Measurements from ENCODE around the gene NRP2. TPM values are rescaled to one million over a fixed set of nuclear protein-coding genes. Genes with fewer than 3 reads are reported as not detected.

The NRP2 gene
- total and polyA plus RNA-seq, 2 experiments from 2014 or later: 61.0 to 79.2 TPM

GRCh38 chr2:205654878-205655605, 27.3 kb upstream of the NRP2 start:
- H3K4me1 ChIP-seq (ENCODE audit: insufficient read depth): no peaks in the 10 kb centered on the region
- no peak overlapping the region for H3K27ac ChIP-seq
- no peaks in the 10 kb centered on the region for H3K27me3 ChIP-seq
- no peak for TF ChIP-seq CTCF (IDR thresholded peaks at IDR 0.05; ENCODE audit: poor library complexity)
- no peak for TF ChIP-seq EZH2phosphoT487 (IDR thresholded peaks at IDR 0.05; ENCODE audit: low read depth, severe bottlenecking, unreplicated experiment)
- no peak for TF ChIP-seq EZH2 (IDR thresholded peaks at IDR 0.05; ENCODE audit: borderline replicate concordance)
- H4K20me1 ChIP-seq (ENCODE audit: insufficient read depth, poor library complexity, severe bottlenecking): no peaks in the 10 kb centered on the region
- H3K36me3 ChIP-seq (replicated peaks; ENCODE audit: insufficient read depth, low read depth): no peaks in the 10 kb centered on the region
- no peaks in the 10 kb centered on the region for H3K9me2 ChIP-seq (replicated peaks; ENCODE audit: insufficient read depth)
- no peaks in the 10 kb centered on the region for H3K9me3 ChIP-seq (ENCODE audit: low read depth)
- H3K4me2 ChIP-seq: no peak overlapping the region
- H3K4me3 ChIP-seq: no peak overlapping the region
- no peak overlapping the region for H2AFZ ChIP-seq
- DNase-seq (ENCODE audit: low spot score): no peak
- WGBS (ENCODE audit: low lambda C conversion rate, missing lambda C conversion rate): 87% methylated on average over 10 of the region's 10 CpGs
- no peaks in the 10 kb centered on the region for H3K79me2 ChIP-seq

- Histone ChIP-seq H3K4me2 (no peak overlapping the region), H3K9me2 (replicated peaks; ENCODE audit: insufficient read depth) (no peaks in the 10 kb centered on the region), H3K27ac (no peak overlapping the region), H3K27me3 (no peaks in the 10 kb centered on the region), H3K4me1 (ENCODE audit: insufficient read depth) (no peaks in the 10 kb centered on the region), H3K9me3 (ENCODE audit: low read depth) (no peaks in the 10 kb centered on the region), H3K79me2 (no peaks in the 10 kb centered on the region), H2AFZ (no peak overlapping the region), H3K4me3 (no peak overlapping the region), H4K20me1 (ENCODE audit: insufficient read depth, poor library complexity, severe bottlenecking) (no peaks in the 10 kb centered on the region), H3K36me3 (replicated peaks; ENCODE audit: insufficient read depth, low read depth) (no peaks in the 10 kb centered on the region)
- 61% methylated on average over 6 of the region's 6 CpGs for WGBS (ENCODE audit: low lambda C conversion rate, missing lambda C conversion rate)
- no peak for DNase-seq (ENCODE audit: low spot score)
- TF ChIP-seq EZH2 (IDR thresholded peaks at IDR 0.05; ENCODE audit: borderline replicate concordance) (no peak), CTCF (IDR thresholded peaks at IDR 0.05; ENCODE audit: poor library complexity) (no peak), EZH2phosphoT487 (IDR thresholded peaks at IDR 0.05; ENCODE audit: low read depth, severe bottlenecking, unreplicated experiment) (no peak)
Measured at GRCh38 chr2:205655779-205656456, 26.4 kb upstream of the NRP2 start.

- 80% methylated on average over 7 of the region's 7 CpGs for WGBS (ENCODE audit: low lambda C conversion rate, missing lambda C conversion rate)
- Histone ChIP-seq H3K36me3 (replicated peaks; ENCODE audit: insufficient read depth, low read depth) (no peaks in the 10 kb centered on the region), H3K27ac (no peak overlapping the region), H3K4me3 (no peak overlapping the region), H3K4me2 (no peak overlapping the region), H3K4me1 (ENCODE audit: insufficient read depth) (no peaks in the 10 kb centered on the region), H2AFZ (no peak overlapping the region), H3K79me2 (no peaks in the 10 kb centered on the region), H3K27me3 (no peaks in the 10 kb centered on the region), H4K20me1 (ENCODE audit: insufficient read depth, poor library complexity, severe bottlenecking) (no peaks in the 10 kb centered on the region), H3K9me3 (ENCODE audit: low read depth) (no peaks in the 10 kb centered on the region), H3K9me2 (replicated peaks; ENCODE audit: insufficient read depth) (no peaks in the 10 kb centered on the region)
- TF ChIP-seq EZH2 (IDR thresholded peaks at IDR 0.05; ENCODE audit: borderline replicate concordance) (no peak), CTCF (IDR thresholded peaks at IDR 0.05; ENCODE audit: poor library complexity) (no peak), EZH2phosphoT487 (IDR thresholded peaks at IDR 0.05; ENCODE audit: low read depth, severe bottlenecking, unreplicated experiment) (no peak)
- no peak for DNase-seq (ENCODE audit: low spot score)
Measured at GRCh38 chr2:205656461-205656860, 25.8 kb upstream of the NRP2 start.
